Stimulated activated CD8-positive, alpha-beta memory T cell treated with anti-CD3 and anti-CD28 coated beads, Interleukin-12 subunit alpha, Interleukin-12 subunit beta, amount 100 ng/mL, for 1 hour (primary cell): Measurements from ENCODE around the gene SUSD6.
"Not testable (repeated sequence)": the region's sequence is repeated elsewhere in the genome, so short reads cannot be mapped to it uniquely, and the experiment has no call there.

Experiments used
- DNase-seq: peaks from one replicate; pipeline ENCODE4 v3.0.0-alpha.2; 2020; ENCODE audit warnings: low read depth

SUSD6 gene

GRCh38 chr14:69696204-69696527 lies 84.8 kb downstream of the SUSD6 start:
- DNase-seq, result no peak

DNA sequence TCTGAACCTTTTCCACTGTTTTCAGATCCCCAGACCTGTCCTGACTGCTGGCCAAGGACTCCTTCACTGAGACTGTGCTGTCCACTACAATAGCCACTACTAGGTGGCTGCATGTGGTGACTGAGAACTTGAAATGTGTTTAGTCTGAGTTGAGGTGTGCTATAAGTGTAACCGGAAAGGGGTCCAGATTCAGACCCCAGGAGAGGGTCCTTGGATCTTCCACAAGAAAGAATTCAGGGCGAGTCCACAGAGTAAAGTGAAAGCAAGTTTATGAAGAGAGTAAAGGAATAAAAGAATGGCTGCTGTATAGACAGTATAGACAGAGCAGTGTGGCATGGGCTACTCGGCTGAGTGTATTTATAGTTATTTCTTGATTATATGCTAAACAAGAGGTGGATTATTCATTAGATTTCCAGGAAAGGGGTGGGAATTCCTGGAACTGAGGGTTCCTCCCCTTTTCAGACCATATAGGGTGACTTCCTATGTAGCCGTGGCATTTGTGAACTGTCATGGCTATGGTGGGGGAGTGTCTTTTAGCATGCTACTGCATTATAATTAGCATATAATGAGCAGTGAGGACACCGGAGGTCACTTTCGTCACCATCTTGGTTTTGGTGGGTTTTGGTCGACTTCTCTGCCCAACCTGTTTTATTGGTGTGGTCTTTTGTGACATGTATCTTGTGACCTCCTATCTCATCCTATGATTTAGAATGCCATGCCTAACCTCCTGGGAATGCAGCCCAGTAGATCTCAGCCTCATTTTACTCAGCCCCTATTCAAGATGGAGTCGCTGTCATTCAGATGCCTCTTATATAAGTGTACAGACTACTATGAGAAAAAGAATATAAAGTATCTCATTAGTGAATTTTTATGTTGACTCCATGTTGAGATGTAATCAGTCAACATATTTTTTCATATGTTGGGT lies 85.5 kb downstream of the SUSD6 start:
- no peak for DNase-seq

- no peak for DNase-seq
Observed at GRCh38 chr14:69698572-69698971, 87.2 kb downstream of the SUSD6 start.

- not testable (repeated sequence) for DNase-seq
Observed at GRCh38 chr14:69699243-69699642, 87.8 kb downstream of the SUSD6 start.

GRCh38 chr14:69699748-69700303 lies 88.4 kb downstream of the SUSD6 start:
- no peak for DNase-seq

DNA sequence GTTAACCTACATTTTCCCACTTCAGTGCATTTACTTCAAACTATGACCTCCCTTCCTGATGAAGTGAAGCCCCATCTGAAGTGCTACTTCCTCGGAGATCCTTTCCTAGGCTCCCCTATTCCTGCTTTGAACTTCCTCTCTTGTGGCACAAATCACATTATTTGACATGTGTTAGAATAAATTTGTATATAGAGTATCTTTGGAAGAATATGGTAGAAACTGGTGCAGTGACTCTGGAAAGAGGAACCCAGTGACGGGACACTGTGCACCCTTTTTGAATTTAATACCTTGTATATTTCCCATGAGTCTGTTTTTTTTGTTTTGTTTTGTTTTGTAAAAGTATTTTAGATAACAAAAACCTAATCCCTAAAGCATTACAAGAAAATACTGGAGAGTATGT lies 89.2 kb downstream of the SUSD6 start:
- DNase-seq, result no peak

GRCh38 chr14:69701291-69701690 lies 89.9 kb downstream of the SUSD6 start:
- DNase-seq, result no peak

GRCh38 chr14:69701857-69702256 lies 90.5 kb downstream of the SUSD6 start:
- no peak for DNase-seq

DNA sequence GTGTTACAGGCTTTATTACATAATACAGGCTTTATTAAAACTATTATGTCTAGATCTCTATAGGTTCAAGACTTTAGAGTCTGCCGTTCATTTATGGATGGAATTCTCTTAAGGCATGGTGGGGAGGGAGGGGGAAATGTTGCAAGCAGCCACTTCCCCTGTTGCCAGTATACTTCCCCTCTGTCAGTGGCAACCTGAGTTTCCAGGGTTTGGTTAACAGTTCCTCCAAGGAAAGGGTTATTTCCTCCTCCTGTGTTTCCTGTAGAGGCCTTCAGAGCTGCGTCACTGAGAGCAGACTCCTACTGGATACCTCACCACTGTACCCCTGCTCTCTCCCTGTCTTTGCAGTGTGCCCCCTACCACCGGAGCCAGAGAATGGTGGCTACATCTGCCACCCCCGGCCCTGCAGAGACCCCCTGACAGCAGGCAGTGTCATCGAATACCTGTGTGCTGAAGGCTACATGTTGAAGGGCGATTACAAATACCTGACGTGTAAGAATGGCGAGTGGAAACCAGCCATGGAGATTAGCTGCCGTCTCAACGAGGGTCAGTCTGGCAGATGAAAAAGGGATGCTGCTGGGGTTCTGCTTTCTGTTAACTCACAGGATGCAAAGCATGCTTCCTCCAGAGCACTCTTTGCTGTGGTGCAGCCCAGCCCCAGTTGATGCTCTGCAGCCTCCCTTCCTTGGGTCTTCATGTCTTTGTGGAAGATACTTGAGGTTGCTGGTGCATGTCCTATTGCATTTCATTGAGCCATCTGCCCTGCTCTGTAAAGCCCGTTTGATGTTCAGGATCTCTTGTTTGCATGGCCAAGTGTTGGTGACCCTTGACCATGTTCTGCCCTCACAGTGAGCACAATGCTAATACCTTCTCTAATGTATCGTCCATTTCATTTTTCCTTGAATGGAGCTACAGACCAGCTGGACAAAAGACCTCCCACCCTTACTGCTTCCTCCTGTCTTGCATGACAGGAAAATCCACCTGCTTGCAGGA lies 91.9 kb downstream of the SUSD6 start:
- DNase-seq, result no peak

- no peak for DNase-seq
Observed at GRCh38 chr14:69704319-69704718, 92.9 kb downstream of the SUSD6 start.

- no peak for DNase-seq
Observed at GRCh38 chr14:69705706-69706105, 94.3 kb downstream of the SUSD6 start.

DNA sequence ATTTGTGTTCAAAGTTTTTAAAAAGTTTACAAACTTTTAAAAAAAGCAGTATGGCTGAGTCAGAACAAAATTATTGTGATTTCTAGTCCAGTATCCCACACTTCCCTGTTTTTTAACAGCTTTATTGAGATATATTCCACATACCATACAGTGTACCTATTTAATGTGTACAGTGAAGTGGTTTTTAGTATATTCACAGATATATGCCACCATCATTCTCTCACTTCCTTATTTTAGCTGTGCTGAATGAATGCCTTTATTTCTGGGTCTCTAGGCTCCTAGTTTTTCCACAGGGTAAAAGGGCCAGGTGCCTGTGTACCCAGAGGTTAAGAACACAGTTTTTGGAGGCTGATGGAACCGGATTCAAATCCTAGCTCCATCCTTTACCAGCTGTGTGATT lies 96.7 kb downstream of the SUSD6 start:
- DNase-seq, result no peak

GRCh38 chr14:69708586-69709560 lies 97.5 kb downstream of the SUSD6 start:
- no peak for DNase-seq

DNA sequence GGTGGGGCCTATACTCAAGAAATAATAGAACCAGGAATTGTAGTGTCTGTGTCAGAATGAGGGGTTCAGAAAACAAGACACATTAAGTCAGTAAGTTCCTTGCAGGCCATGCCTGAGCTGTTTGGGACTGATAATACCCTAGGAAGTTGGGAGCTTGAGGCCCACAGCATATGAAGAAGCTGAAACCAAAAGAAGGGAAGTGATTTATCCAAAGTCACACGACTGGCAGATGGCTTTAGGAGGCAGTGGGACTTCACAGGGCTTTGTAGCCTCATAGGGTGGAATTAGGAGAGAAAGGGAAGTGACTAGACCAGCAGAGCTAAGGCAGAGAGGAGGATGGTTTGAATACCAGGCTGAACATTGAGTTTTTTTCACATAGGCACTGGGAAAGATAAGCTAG lies 99.0 kb downstream of the SUSD6 start:
- DNase-seq, result no peak

- DNase-seq, result no peak
Observed at GRCh38 chr14:69711065-69711464, 99.7 kb downstream of the SUSD6 start.

GRCh38 chr14:69711477-69711876 lies 100.1 kb downstream of the SUSD6 start:
- no peak for DNase-seq

DNA sequence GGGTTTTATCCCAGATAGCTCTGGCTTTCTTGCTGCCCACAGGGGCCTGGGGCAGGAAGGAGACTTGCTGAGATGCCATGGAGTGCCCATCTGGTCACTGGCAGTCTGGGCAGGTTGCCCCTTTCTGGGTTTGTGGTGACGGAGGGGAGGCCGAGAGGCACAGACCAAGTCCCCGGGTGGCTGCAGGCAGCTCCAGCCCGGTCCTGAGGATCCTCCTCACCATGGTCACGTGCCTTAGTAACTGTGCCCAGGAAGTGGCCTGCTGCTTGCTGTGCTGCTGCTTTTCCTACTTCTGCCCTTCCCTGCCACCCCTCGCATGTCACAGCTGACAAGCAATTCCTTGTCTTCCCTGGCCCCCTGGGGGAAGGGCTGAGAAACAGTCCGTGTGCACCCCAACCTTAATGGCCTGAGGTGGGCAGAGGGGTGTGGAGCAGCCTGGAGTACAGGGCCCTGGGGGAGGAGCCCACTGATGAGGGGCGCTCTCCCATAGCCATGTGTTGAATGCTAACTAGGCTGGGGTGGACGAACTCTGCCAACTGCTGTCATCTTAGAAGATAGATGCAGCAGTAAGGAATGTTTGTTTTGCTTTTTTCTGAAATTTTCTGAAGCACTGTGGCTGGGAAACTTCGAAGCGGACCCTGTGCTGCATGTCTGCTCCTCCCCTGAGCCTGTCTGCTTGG lies 100.6 kb downstream of the SUSD6 start:
- no peak for DNase-seq

DNA sequence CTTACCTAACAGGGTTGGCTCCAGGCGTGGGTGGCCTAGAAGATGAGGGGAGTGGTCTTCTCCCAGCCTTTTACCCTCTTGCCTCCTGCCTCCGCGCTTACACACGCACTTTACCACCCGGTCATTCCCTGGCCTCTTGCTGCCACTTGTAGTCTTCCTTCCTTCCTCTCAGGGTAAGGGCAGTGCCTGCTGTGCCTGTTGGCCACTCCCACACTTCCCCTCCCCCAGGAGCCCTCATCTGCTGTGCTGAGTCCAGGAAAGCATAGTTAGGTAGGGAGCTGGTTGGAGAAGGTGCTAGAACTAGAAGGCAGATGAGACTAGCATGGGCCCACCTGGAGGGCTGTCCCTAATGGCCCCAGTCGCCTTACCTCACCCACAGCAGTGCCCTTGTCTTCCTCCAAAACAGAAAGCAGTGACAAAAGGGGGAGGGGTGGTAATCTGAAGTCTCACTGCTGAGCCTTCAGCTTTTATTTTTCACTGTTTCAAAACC lies 101.2 kb downstream of the SUSD6 start:
- no peak for DNase-seq

GRCh38 chr14:69713209-69713781 lies 101.9 kb downstream of the SUSD6 start:
- no peak for DNase-seq

GRCh38 chr14:69713993-69714679 lies 102.7 kb downstream of the SUSD6 start:
- DNase-seq, result no peak
